ENCODE results near the gene ACP5.
"Not testable (repeated sequence)": the region's sequence is repeated elsewhere in the genome, so short reads cannot be mapped to it uniquely, and the experiment has no call there.

Gene ACP5

GRCh38 chr19:11577451-11578257 lies at the start of gene ACP5:
TSS of gene ACP5 (minus strand) at chr19:11577645. CDS start at chr19:11577317, 328 bp downstream.
- DNase-seq (ENCODE audit: low read depth in 2 of 2), result no peak

DNA sequence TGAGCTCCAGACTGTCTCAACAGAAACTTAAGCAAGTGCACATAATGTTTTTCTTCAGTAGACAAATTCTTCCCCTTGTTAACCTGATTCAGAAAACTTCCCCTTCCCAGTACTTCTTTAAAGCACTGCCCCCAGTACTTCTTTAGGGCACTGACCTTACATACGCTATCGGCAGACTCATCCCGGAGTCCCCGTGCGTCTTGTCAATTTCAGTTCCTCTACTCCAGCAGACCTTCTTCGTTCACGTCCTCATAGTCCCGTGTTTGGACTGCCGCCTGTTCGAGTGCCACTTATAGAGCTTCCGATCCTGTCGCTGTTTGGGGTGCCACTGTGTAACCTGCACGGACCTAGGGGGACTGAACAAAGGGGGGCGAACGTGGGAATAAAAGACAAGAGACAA lies 48.8 kb upstream of the ACP5 start:
- DNase-seq (ENCODE audit: low read depth in 2 of 2), result no peak

DNA sequence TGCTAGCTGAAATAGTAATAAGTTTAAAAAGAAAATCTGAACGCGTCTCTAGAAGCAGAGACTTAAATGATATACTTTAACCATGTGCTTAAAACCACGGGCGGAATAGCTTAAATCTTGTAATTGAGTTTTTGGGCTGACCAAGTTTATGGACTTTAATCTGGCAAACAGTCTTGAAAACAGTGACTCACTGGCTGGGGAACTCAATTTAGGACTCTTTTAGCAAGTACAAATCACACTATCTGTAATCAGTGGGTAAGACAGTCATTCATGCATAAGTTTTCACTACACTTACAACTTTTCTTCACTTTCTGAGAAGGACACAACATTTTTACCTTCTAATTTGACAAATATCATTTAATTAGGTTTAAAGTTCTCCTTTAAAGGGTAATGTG lies 46.6 kb upstream of the ACP5 start:
- DNase-seq (ENCODE audit: low read depth in 2 of 2), result no peak

DNA sequence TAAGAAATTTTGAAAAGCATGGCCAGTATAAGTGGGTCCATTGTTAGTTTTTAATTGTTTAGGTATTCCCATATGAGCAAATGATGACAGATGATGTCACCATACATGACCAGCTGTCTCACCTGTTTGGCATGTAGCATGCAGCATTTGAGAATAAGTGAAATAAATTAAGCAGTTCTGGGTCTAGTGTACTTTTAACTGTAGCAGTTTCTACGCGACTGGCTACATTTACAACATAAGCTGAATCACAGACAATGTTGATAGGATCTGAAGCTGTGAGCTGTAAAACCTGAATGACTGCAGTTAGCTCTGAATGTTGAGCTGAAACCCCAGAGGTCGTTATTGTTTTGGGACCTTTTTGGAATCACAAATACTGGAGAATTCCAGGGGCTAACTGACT lies 45.0 kb upstream of the ACP5 start:
- DNase-seq (ENCODE audit: low read depth in 2 of 2), result not testable (repeated sequence)

DNA sequence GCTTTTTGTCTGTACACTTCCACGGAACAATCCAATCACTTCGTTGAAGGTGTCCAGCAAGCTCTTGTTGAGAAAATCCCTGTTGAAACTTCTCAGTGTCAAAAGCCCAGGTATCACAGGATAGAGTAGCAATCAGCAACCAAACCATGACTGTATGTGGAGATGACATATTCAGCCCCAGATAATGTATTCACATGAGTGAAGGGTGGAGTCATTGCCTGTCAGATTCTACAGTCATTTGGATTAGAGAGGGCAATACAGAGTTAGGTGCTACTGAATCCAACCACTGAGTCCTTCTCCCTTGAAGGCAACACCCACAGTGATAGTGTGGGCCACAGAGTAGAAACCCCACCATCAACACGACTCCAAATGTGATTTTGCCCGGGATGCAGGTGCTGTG lies 43.1 kb upstream of the ACP5 start:
- no peak for DNase-seq (ENCODE audit: low read depth in 2 of 2)

DNA sequence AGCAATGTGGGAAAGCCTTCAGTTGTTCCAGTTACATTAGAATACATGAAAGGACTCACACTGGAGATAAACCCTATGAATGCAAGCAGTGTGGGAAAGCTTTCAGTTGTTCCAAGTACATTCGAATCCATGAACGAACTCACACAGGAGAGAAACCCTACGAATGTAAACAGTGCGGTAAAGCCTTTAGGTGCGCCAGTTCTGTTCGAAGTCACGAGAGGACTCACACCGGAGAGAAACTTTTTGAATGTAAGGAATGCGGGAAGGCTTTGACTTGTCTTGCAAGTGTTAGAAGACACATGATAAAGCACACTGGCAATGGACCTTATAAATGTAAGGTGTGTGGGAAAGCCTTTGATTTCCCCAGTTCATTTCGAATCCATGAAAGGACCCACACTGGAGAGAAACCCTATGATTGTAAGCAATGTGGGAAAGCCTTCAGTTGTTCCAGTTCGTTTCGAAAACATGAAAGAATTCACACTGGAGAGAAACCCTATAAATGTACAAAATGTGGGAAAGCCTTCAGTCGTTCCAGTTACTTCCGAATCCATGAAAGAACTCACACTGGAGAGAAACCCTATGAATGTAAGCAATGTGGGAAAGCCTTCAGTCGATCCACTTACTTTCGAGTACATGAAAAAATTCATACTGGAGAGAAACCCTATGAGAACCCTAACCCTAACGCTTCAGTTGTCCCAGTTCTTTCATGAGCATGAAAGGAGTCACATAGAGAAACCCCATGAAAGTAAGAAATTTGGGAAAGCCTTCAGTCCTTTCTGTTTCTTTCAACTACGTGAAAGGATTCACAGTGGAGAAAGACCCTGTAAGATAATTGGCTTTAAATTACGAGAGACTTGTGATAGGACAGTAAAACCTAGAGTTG lies 40.0 kb upstream of the ACP5 start:
- DNase-seq (ENCODE audit: low read depth in 2 of 2), result no peak

DNA sequence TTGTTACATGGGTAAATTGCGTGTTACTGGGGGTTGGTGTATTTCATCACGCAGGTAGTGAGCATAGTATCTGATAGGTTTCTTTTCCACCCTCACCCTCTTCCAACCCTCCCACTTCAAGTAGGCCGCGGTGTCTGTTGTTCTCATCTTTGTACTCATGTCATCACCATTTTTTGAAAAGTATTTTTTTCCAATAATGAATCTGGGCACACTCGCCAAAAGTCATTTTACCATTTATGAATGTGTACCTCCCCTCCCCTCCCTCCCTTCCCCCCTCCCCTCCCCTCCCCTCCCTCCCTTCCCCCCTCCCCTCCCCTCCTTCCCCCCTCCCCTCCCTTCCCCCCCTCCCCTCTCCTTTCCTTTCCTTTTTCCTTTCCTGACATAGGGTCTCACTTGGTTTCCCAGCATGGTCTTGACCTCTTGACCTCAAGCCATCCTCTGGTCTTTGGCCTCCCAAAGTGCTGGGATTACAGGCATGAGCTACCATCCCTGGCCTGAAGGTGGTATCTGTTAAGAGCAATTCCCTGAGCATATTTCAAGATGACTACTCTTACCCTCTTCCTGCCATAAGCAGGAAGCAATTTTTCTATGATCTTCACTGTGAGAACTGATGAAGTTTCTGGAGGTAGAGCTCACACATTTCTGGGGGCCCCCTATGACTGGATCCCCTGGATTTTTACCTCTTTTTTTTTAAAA lies 35.5 kb upstream of the ACP5 start:
- no peak for DNase-seq (ENCODE audit: low read depth in 2 of 2)

GRCh38 chr19:11611730-11612129 lies 34.3 kb upstream of the ACP5 start:
- no peak for DNase-seq (ENCODE audit: low read depth in 2 of 2)

DNA sequence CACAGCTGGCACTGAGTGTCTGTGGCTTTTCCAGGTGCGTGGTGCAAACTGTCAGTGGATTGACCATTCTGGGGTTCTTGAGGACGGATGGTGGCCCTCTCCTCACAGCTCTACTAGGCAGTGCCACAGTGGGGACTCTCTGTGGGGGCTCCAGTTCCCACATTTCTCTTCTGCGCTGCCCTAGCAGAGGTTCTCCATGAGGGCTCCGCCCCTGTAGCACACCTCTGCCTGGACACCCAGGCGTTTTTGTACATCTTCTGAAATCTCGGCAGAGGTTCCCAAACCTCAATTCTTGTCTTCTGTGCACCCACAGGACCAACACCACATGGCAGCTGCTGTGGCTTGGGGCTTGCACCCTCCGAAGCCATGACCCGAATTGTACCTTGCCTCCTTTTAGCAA lies 29.0 kb upstream of the ACP5 start:
- no peak for DNase-seq (ENCODE audit: low read depth in 2 of 2)

GRCh38 chr19:11599704-11600103 lies 22.3 kb upstream of the ACP5 start:
- not testable (repeated sequence) for DNase-seq (ENCODE audit: low read depth in 2 of 2)

DNA sequence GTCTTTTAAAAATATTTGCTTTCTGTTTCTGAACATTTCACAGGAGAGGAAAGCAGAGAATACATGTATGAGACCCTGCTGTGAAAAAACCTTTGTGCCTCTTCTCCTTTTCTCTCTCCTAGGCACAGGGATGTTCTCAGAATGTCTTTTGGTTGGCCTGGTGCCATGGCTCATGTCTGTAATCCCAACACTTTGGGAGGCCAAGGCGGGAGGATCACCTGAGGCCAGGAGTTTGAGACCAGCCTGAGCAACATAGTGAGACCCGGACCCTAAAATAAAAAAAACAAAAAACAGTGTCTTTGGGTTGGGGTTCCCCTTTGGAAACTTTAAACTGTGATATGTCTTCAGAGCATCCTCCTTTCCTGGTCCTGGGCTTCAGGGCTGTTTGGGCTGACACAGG lies 21.3 kb upstream of the ACP5 start:
- DNase-seq (ENCODE audit: low read depth in 2 of 2), result no peak

GRCh38 chr19:11598103-11598483 lies 20.6 kb upstream of the ACP5 start:
- no peak for DNase-seq (ENCODE audit: low read depth in 2 of 2)

DNA sequence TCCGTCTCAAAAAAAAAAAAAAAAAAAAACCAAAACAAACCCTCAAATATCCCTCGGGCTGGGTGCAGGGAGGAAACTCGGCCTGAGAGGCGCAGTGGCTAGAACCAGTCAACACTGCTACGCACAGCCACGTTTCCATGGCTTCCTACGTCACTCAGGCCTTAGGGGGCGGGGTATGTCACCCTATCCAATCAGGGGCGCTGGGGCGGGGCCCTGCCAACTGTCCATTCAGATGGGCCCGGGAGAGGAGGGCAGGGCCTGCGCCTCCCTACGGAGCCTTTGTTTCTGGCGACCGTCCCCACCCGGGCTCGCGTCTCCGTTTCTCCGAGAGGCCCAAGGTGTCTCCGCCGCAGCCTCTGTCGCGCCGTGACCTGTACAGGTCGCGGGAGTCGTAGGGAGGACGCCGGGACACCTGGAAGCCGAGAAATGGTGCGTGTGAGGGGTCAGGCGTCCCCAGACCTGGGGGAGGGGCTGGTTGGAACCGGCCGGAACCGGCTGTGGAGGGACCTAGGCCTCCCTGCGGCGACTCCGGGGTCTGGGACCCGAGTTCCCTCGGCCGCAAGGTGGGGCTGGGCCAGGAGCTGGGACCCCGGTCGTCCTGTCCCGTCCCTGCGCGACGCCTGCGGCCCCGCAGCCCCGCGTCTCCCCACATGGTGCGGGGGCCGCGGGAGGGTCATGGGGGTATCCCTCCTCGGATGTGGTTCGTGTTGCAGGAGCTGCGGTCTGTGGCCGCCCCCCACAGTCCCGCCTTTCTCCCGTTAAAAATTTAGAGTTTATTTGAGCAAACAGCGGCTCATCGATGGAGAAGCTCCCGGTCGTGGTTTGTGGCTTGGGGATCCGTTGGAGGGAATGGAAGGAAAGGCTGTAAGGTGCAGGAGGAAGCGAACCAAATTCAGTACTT lies 20.0 kb upstream of the ACP5 start, which contains the start of gene ZNF627:
Gene ZNF627, plus strand, starts transcription at position 282 of the 901 bp plus-strand sequence. Its CDS starts 145 bp downstream, at position 427.
- DNase-seq (ENCODE audit: low read depth in 2 of 2), result peak; percentile 92 to 94

- DNase-seq (ENCODE audit: low read depth in 2 of 2), result no peak
Measured at GRCh38 chr19:11596156-11596555, 18.7 kb upstream of the ACP5 start.

DNA sequence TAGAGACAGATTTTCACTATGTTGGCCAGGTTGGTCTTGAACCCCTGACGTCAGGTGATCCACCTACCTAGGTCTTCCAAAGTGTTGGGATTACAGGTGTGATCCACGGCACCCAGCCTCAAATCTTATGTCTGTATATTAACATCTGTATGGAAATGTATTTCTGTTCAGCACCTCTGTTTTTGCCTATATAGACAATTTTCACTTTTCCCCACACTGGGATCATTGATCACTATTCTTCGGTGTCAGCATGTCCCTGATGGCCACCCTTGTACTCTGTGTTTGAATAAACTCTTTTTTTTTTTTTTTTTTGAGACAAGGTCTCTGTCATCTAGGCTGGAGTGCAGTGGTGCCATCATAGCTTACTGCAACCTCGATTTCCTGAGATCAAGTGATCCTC lies 16.6 kb upstream of the ACP5 start:
- DNase-seq (ENCODE audit: low read depth in 2 of 2), result no peak

DNA sequence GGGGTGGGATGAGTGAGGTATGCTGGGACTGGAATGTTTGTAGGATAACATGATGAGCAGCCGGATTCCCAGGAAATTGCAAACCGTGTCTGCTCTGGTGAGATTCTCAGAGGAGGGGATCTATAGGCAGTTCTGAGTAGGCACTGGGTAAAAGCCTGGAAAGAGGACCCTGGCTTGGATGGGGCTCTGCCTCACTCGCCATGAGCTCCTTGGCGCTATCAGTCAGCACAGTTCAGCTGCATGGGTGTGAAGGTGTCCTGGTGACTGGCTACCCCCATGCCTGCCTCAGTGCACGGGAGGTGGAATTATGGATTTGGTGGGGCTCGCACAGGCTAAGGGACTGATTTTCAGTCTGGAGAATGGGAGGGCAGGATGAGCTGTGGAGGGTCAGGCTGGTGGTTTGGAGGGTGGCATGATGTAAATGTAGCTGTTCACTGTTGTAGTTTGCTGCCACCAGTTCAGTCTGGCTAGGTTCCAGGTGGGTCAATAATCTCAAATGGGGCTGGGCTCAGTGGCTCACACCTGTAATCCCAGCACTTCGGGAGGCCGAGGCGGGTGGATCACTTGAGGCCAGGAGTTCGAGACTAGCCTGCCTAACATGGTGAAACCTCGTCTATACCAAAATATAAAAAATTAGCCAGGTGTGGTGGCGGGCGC lies 10.7 kb upstream of the ACP5 start:
- DNase-seq (ENCODE audit: low read depth in 2 of 2), result no peak

GRCh38 chr19:11587302-11587974 lies 10.0 kb upstream of the ACP5 start:
- peak; percentile 31 to 71 for DNase-seq (ENCODE audit: low read depth in 2 of 2)

GRCh38 chr19:11586331-11586730 lies 8.9 kb upstream of the ACP5 start:
- DNase-seq (ENCODE audit: low read depth in 2 of 2), result no peak

GRCh38 chr19:11581740-11582139 lies 4.3 kb upstream of the ACP5 start:
- no peak for DNase-seq (ENCODE audit: low read depth in 2 of 2)

DNA sequence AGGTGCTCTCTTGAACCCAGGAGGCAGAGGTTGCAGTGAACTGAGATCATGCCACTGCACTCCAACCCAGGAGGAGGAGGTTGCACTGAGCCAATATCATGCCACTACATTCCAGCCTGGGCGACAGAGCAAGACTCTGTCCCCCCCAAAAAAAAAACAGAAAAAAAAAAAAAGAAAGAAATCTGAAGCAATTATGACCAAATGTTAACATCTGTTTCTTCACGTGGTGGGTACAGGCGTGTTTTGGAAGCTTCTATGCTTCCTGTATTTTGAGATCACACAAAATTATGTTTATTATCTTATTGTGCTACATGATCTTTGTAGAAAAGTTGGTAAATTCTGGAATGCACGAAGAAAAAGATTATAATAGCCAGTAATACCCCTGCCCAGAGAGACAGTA lies 2.7 kb upstream of the ACP5 start:
- DNase-seq (ENCODE audit: low read depth in 2 of 2), result no peak

Data from stimulated activated CD4-positive, alpha-beta T cell treated with anti-CD3 and anti-CD28 coated beads, Interleukin-1b, Interleukin-23, amount 100 ng/mL, for 1 hour (primary cell).